ENCODE measurements around the gene CAMTA1. TPM values are rescaled to one million over a fixed set of nuclear protein-coding genes. Genes with fewer than 3 reads are reported as not detected.

The CAMTA1 gene
- total RNA-seq, 6 donors from 2014 or later = 38.8 to 74.0 (median 46.1) TPM

GRCh38 chr1:7250176-7250575 lies 464.9 kb downstream of the CAMTA1 start:
- TF ChIP-seq POLR2AphosphoS5 (IDR thresholded peaks at IDR 0.05) = no peak
- no peaks in the 10 kb centered on the region for H3K36me3 ChIP-seq
- H3K4me1 ChIP-seq = no peaks in the 10 kb centered on the region

GRCh38 chr1:7250597-7251453 lies 465.6 kb downstream of the CAMTA1 start:
- no peaks in the 10 kb centered on the region for H3K4me1 ChIP-seq

More at GRCh38 chr1:7250176-7250575, 464.9 kb downstream of the CAMTA1 start:
- H3K9me3 ChIP-seq = no peaks in the 10 kb centered on the region
- 88 to 98% methylated on average over 8 to 10 of the region's 10 CpGs for WGBS, 2 donors
- H3K27ac ChIP-seq = no peak overlapping the region
- no peak for DNase-seq
- H3K4me3 ChIP-seq = no peak overlapping the region
- ATAC-seq (ENCODE audit: low FRiP score in 2 of 2) = no peak
- no peaks in the 10 kb centered on the region for H3K27me3 ChIP-seq

GRCh38 chr1:7251454-7251800 lies 466.2 kb downstream of the CAMTA1 start:
- TF ChIP-seq POLR2AphosphoS5 (IDR thresholded peaks at IDR 0.05) (no peak), POLR2A (IDR thresholded peaks at IDR 0.05) (no peak), EP300 (IDR thresholded peaks at IDR 0.05) (no peak), CTCF (IDR thresholded peaks at IDR 0.05) (no peak)
- Histone ChIP-seq H3K36me3 (no peaks in the 10 kb centered on the region), H3K9me3 (no peaks in the 10 kb centered on the region), H3K27me3 (no peaks in the 10 kb centered on the region), H3K4me1 (no peaks in the 10 kb centered on the region), H3K27ac (no peak overlapping the region), H3K4me3 (no peak overlapping the region)
- DNase-seq (no peak), ATAC-seq (ENCODE audit: low FRiP score in 2 of 2) (no peak)
- WGBS, 2 donors = 86 to 87% methylated on average over 10 of the region's 10 CpGs

More at GRCh38 chr1:7250597-7251453, 465.6 kb downstream of the CAMTA1 start:
- WGBS, 2 donors = 74 to 83% methylated on average over 19 to 22 of the region's 22 CpGs
- H3K27ac ChIP-seq = no peak overlapping the region
- no peak for ATAC-seq (ENCODE audit: low FRiP score in 2 of 2)
- DNase-seq = peak in 1 of 2 donors; percentile 24
- no peaks in the 10 kb centered on the region for H3K36me3 ChIP-seq
- no peaks in the 10 kb centered on the region for H3K27me3 ChIP-seq
- no peak for TF ChIP-seq POLR2A (IDR thresholded peaks at IDR 0.05)
- TF ChIP-seq CTCF (IDR thresholded peaks at IDR 0.05) = no peak
- TF ChIP-seq POLR2AphosphoS5 (IDR thresholded peaks at IDR 0.05) = no peak
- no peak for TF ChIP-seq EP300 (IDR thresholded peaks at IDR 0.05)
- H3K4me3 ChIP-seq = no peak overlapping the region
- H3K9me3 ChIP-seq = no peaks in the 10 kb centered on the region

GRCh38 chr1:7252411-7253117 lies 467.3 kb downstream of the CAMTA1 start:
- DNase-seq = no peak
- Histone ChIP-seq H3K4me3 (no peak overlapping the region), H3K4me1 (no peaks in the 10 kb centered on the region), H3K27ac (no peak overlapping the region), H3K27me3 (no peaks in the 10 kb centered on the region), H3K36me3 (no peaks in the 10 kb centered on the region), H3K9me3 (no peaks in the 10 kb centered on the region)
- ATAC-seq (ENCODE audit: low FRiP score in 2 of 2) = no peak
- WGBS, 2 donors = 80 to 83% methylated on average over 12 of the region's 12 CpGs
- TF ChIP-seq POLR2A (IDR thresholded peaks at IDR 0.05) (no peak), POLR2AphosphoS5 (IDR thresholded peaks at IDR 0.05) (no peak), CTCF (IDR thresholded peaks at IDR 0.05) (no peak), EP300 (IDR thresholded peaks at IDR 0.05) (no peak)

GRCh38 chr1:7253118-7253480 lies 467.8 kb downstream of the CAMTA1 start:
- WGBS, 2 donors = 89 to 96% methylated on average over 4 of the region's 4 CpGs
- no peak overlapping the region for H3K27ac ChIP-seq
- no peaks in the 10 kb centered on the region for H3K4me1 ChIP-seq
- no peaks in the 10 kb centered on the region for H3K9me3 ChIP-seq
- H3K36me3 ChIP-seq = no peaks in the 10 kb centered on the region
- DNase-seq = no peak
- no peak for TF ChIP-seq POLR2AphosphoS5 (IDR thresholded peaks at IDR 0.05)
- no peak for TF ChIP-seq EP300 (IDR thresholded peaks at IDR 0.05)
- TF ChIP-seq POLR2A (IDR thresholded peaks at IDR 0.05) = no peak
- no peak for TF ChIP-seq CTCF (IDR thresholded peaks at IDR 0.05)
- no peaks in the 10 kb centered on the region for H3K27me3 ChIP-seq
- H3K4me3 ChIP-seq = no peak overlapping the region
- ATAC-seq (ENCODE audit: low FRiP score in 2 of 2) = no peak

All from upper lobe of left lung (tissue), 6 donors.